ENCODE data around the gene MT1E.

GRCh38 chr16:56672761-56673536, 47.4 kb downstream of the MT1E start:
- TF ChIP-seq CTCF (IDR thresholded peaks at IDR 0.05; ENCODE audit: poor library complexity, severe bottlenecking): no peak
- TF ChIP-seq EZH2 (IDR thresholded peaks at IDR 0.05; ENCODE audit: borderline replicate concordance, insufficient read depth, low read length, poor library complexity, severe bottlenecking): no peak
- no peak for TF ChIP-seq SMC3 (conservative IDR thresholded peaks at IDR 0.05; ENCODE audit: poor library complexity)
- TF ChIP-seq TAF1 (IDR thresholded peaks at IDR 0.05; ENCODE audit: low read depth): no peak
